Measurements from ENCODE around the gene MEIS2. TPM values are rescaled to one million over a fixed set of nuclear protein-coding genes. Genes with fewer than 3 reads are reported as not detected.

The MEIS2 gene
- total and polyA plus RNA-seq, 2 of the 13 experiments (the other 11 are each of a cell fraction or from before 2014, with no cell fraction given): 10.7 to 12.4 TPM

DNA sequence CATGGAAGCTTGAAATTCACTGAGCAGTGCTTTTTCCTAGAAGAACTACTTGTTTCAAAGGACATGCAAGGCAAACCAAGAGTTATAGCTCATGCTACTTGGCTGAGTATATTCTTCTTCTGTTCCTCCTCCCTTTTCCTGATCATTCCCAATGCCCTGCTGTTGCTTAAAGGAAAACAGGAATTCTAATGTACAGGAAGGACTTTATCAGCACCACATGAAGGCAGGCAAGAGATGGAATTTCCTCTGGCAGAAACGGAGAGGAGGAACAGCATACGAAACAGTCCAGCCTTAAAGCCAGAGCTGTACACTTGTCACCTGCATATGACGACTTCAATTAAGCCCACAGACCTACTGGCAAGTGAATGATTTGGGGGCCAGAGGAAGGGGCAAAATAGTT lies 15.7 kb downstream of the MEIS2 start:
- FAIRE-seq (no peak), ATAC-seq (no peak), DNase-seq (ENCODE audit: low spot score) (no peak)
- Histone ChIP-seq H3K4me3 (replicated peaks in 1 of 3; ENCODE audit: insufficient read depth in 1 of 3, low read depth in 2 of 3, low read length in 3 of 3) (no peak overlapping the region), H3K27me3 (ENCODE audit: control insufficient read depth in 1 of 2, insufficient read depth in 2 of 2, low read length in 2 of 2) (no peaks in the 10 kb centered on the region), H3K79me2 (ENCODE audit: insufficient read depth, low read length) (peaks cover 6% of the 10 kb centered on the region), H3K9ac (ENCODE audit: insufficient read depth, low read depth, low read length) (no peak overlapping the region), H3K9me3 (ENCODE audit: low read length) (no peaks in the 10 kb centered on the region), H3K4me1 (ENCODE audit: insufficient read depth, low read length) (peaks cover 27% of the 10 kb centered on the region), H3K27ac (ENCODE audit: extremely low read length, insufficient read depth, low read length) (no peak overlapping the region), H3K36me3 (replicated peaks in 1 of 2; ENCODE audit: control insufficient read depth in 1 of 2, insufficient read depth in 2 of 2, low read length in 2 of 2) (peaks cover 0 to 23% of the 10 kb centered on the region in 2 experiments; a peak in 4 of 5 replicates), H3K4me2 (ENCODE audit: low read depth, low read length) (no peak overlapping the region), H4K20me1 (ENCODE audit: insufficient read depth, low read length) (no peaks in the 10 kb centered on the region), H2AFZ (ENCODE audit: low read length) (no peak overlapping the region)
- 85% methylated on average over 3 of the region's 3 CpGs for WGBS (ENCODE audit: low lambda C conversion rate)
- in situ Hi-C loops (cut with HindIII; ENCODE audit: extremely low pct_ligation_motif_present, low pct_unique_long_range_greater_than_20kb): no loop called here
- POLR2A ChIA-PET: no interaction called here
- intact Hi-C loops (cut with micrococcal nuclease; ENCODE audit: unreplicated experiment): loop anchor here (5.0 kb wide), 1 partner anchor 37 kb away; no protein-coding TSS in a partner anchor
- CTCF ChIA-PET (ENCODE audit: low intra/inter-chr PET ratio, low total read pairs): no interaction called here
- TF ChIP-seq, protein P1, sequence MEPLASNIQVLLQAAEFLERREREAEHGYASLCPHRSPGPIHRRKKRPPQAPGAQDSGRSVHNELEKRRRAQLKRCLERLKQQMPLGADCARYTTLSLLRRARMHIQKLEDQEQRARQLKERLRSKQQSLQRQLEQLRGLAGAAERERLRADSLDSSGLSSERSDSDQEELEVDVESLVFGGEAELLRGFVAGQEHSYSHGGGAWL (CRISPR knock-in tag; IDR thresholded peaks at IDR 0.05): no peak
- TF ChIP-seq ZNF235 (CRISPR knock-in tag; IDR thresholded peaks at IDR 0.05; ENCODE audit: borderline replicate concordance) (no peak), ZNF331 (CRISPR knock-in tag; IDR thresholded peaks at IDR 0.05) (no peak)
- TF ChIP-seq, protein P2, sequence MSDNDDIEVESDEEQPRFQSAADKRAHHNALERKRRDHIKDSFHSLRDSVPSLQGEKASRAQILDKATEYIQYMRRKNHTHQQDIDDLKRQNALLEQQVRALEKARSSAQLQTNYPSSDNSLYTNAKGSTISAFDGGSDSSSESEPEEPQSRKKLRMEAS (IDR thresholded peaks at IDR 0.05): no peak
- BruUV-seq (replicated peaks): no TSS peak

- H3K4me1 ChIP-seq (ENCODE audit: insufficient read depth, low read length): peaks cover 17% of the 10 kb centered on the region
- peaks cover 0 to 23% of the 10 kb centered on the region in 2 experiments; a peak in 4 of 5 replicates for H3K36me3 ChIP-seq (replicated peaks in 1 of 2; ENCODE audit: control insufficient read depth in 1 of 2, insufficient read depth in 2 of 2, low read length in 2 of 2)
- no peak overlapping the region for H2AFZ ChIP-seq (ENCODE audit: low read length)
- H3K79me2 ChIP-seq (ENCODE audit: insufficient read depth, low read length): no peaks in the 10 kb centered on the region
- H3K4me3 ChIP-seq (replicated peaks in 1 of 3; ENCODE audit: insufficient read depth in 1 of 3, low read depth in 2 of 3, low read length in 3 of 3): no peak overlapping the region
- no peaks in the 10 kb centered on the region for H3K9me3 ChIP-seq (ENCODE audit: low read length)
- no peak overlapping the region for H3K9ac ChIP-seq (ENCODE audit: insufficient read depth, low read depth, low read length)
- in situ Hi-C loops (cut with HindIII; ENCODE audit: extremely low pct_ligation_motif_present, low pct_unique_long_range_greater_than_20kb): no loop called here
- ChIA-PET CTCF (ENCODE audit: low intra/inter-chr PET ratio, low total read pairs) (no interaction called here), POLR2A (no interaction called here)
- no peak overlapping the region for H3K27ac ChIP-seq (ENCODE audit: extremely low read length, insufficient read depth, low read length)
- intact Hi-C loops (cut with micrococcal nuclease; ENCODE audit: unreplicated experiment): no loop called here
- whole genome bisulfite sequencing (ENCODE audit: low lambda C conversion rate): 92% methylated on average over 6 of the region's 6 CpGs
- BruUV-seq (replicated peaks): no TSS peak
- FAIRE-seq: no peak
- no peak for DNase-seq (ENCODE audit: low spot score)
- no peak for ATAC-seq
- H4K20me1 ChIP-seq (ENCODE audit: insufficient read depth, low read length): no peaks in the 10 kb centered on the region
- H3K27me3 ChIP-seq (ENCODE audit: control insufficient read depth in 1 of 2, insufficient read depth in 2 of 2, low read length in 2 of 2): no peaks in the 10 kb centered on the region
- no peak overlapping the region for H3K4me2 ChIP-seq (ENCODE audit: low read depth, low read length)
- no peak for TF ChIP-seq ELK4 (CRISPR knock-in tag; IDR thresholded peaks at IDR 0.05; ENCODE audit: borderline replicate concordance)
- no peak for TF ChIP-seq ZMYM4 (CRISPR knock-in tag; IDR thresholded peaks at IDR 0.05)
- TF ChIP-seq SPEN (CRISPR knock-in tag; IDR thresholded peaks at IDR 0.05; ENCODE audit: low read depth): no peak
- TF ChIP-seq ATF7 (IDR thresholded peaks at IDR 0.05): 0 out of 2 replicates have a peak, but pooled peaks have one; percentile 9
- TF ChIP-seq ATF7 (CRISPR knock-in tag; IDR thresholded peaks at IDR 0.05): no peak
- no peak for TF ChIP-seq PRMT3 (CRISPR knock-in tag; IDR thresholded peaks at IDR 0.05; ENCODE audit: borderline replicate concordance, low read depth)
- no peak for TF ChIP-seq RERE (CRISPR knock-in tag; IDR thresholded peaks at IDR 0.05; ENCODE audit: low read depth)
Observed at GRCh38 chr15:37083610-37084009, 16.7 kb downstream of the MEIS2 start.

All from HepG2 (cell line).